ENCODE measurements around the gene OR2S2. TPM values are rescaled to one million over a fixed set of nuclear protein-coding genes. Genes with fewer than 3 reads are reported as not detected.
"Not testable (repeated sequence)": the region's sequence is repeated elsewhere in the genome, so short reads cannot be mapped to it uniquely, and the experiment has no call there.

Gene OR2S2
- not detected for total RNA-seq

GRCh38 chr9:35958104-35958837, at the start of gene OR2S2:
TSS of gene OR2S2 (minus strand) at chr9:35958154. CDS start at chr9:35958098, 56 bp downstream.
- Histone ChIP-seq H3K4me3 (no peak within 1 kb of the TSS), H3K27me3 (no peaks in the 10 kb centered on the region), H3K36me3 (no peaks in the 10 kb centered on the region), H3K9me3 (no peaks in the 10 kb centered on the region), H3K4me1 (no peaks in the 10 kb centered on the region), H3K27ac (no peak within 1 kb of the TSS)
- intact Hi-C loops (cut with DNase I; ENCODE audit: low total_unique reads): no loop called here
- no peak for DNase-seq
- TF ChIP-seq POLR2A (IDR thresholded peaks at IDR 0.05): no peak
- no peak for TF ChIP-seq CTCF (IDR thresholded peaks at IDR 0.05)

DNA sequence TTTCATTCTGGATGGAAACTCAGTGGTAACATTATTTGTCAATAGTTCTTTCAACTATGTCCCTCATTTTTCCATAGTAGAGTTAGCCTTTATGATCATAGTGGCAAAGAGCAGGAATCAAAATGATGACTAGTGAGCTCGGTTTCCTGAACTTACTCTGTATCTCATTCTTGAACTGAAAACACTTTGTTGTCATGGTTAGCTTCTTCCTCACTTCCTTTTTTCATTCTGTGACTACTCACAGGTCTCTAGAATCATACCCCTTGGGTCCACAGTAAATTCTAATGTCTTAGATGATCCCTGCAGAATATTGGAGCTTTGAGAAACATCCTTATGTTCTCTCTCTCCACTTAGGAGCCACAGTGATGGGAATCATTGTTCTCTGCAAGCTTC, 49.4 kb upstream of the OR2S2 start:
- H3K4me3 ChIP-seq: no peak overlapping the region
- intact Hi-C loops (cut with DNase I; ENCODE audit: low total_unique reads): no loop called here

DNA sequence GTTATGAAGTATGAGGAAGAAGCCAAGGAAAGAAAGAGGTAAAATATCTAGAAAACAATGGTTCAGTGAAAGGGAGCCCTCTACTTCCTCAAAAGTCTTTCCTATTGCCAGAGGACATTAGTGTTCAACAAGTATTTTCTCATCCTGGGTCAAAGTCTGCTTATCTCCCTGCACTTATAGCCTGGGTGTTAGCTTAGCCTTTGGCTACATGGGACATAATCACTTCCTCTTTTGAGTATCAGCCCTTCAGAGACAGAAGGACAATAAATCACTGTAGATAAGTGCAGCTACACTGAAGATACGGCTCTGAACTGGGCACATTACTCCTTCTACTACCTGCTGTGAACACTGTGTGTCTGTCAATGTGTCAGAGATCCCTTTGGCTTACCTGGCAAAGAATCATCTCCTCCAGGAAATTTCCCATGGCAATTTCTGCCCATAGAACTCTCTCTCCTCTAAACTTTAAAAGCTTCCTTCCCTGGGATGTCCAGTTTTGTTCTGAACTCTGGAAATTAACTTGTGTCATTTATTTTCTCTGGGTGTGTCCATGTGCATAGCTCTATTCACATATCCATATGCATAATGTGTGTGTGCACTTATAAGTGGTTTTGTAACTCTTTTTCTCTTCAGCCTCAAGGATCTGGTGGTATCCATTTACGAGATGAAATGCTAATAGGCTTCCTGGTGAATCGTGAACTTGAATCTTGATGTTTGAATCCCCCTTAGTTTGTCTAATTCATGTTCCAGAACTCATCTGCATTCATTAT, 48.8 kb upstream of the OR2S2 start:
- H3K4me3 ChIP-seq: no peak overlapping the region
- no peaks in the 10 kb centered on the region for H3K4me1 ChIP-seq
- intact Hi-C loops (cut with DNase I; ENCODE audit: low total_unique reads): no loop called here
- no peak for DNase-seq
- no peaks in the 10 kb centered on the region for H3K27me3 ChIP-seq
- no peaks in the 10 kb centered on the region for H3K36me3 ChIP-seq
- no peak overlapping the region for H3K27ac ChIP-seq
- TF ChIP-seq POLR2A (IDR thresholded peaks at IDR 0.05): no peak
- TF ChIP-seq CTCF (IDR thresholded peaks at IDR 0.05): no peak
- no peaks in the 10 kb centered on the region for H3K9me3 ChIP-seq

More for the DNA sequence above, 49.4 kb upstream of the OR2S2 start:
- Histone ChIP-seq H3K9me3 (no peaks in the 10 kb centered on the region), H3K27me3 (no peaks in the 10 kb centered on the region), H3K4me1 (no peaks in the 10 kb centered on the region), H3K27ac (no peak overlapping the region), H3K36me3 (no peaks in the 10 kb centered on the region)
- no peak for DNase-seq
- TF ChIP-seq CTCF (IDR thresholded peaks at IDR 0.05) (no peak), POLR2A (IDR thresholded peaks at IDR 0.05) (no peak)

DNA sequence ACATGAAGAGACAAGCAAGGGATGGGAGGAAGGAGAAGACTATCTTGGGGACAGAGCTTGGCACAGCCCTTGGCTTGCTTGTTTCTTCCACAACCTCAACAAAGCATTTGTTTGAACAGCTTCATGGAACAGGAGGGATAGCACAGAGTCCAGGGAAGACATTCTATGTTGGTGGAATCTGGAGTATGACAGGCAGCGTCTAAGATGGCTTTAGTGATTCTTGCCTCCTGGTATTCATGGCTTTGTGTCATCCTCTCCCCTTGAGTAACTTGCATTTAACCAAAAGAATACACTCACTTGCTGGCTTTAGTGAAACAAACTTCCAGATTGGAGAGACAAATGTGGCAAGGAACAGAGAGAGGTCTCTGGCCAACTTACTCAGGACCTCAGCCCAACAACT, 47.9 kb upstream of the OR2S2 start:
- H3K9me3 ChIP-seq: no peaks in the 10 kb centered on the region
- TF ChIP-seq POLR2A (IDR thresholded peaks at IDR 0.05): no peak
- TF ChIP-seq CTCF (IDR thresholded peaks at IDR 0.05): no peak
- H3K27me3 ChIP-seq: no peaks in the 10 kb centered on the region
- DNase-seq: no peak
- H3K4me1 ChIP-seq: no peaks in the 10 kb centered on the region
- H3K4me3 ChIP-seq: no peak overlapping the region
- no peak overlapping the region for H3K27ac ChIP-seq
- H3K36me3 ChIP-seq: no peaks in the 10 kb centered on the region
- intact Hi-C loops (cut with DNase I; ENCODE audit: low total_unique reads): no loop called here

- H3K4me1 ChIP-seq: no peaks in the 10 kb centered on the region
- DNase-seq: no peak
- no peak overlapping the region for H3K4me3 ChIP-seq
- H3K9me3 ChIP-seq: no peaks in the 10 kb centered on the region
- TF ChIP-seq POLR2A (IDR thresholded peaks at IDR 0.05) (no peak), CTCF (IDR thresholded peaks at IDR 0.05) (no peak)
- intact Hi-C loops (cut with DNase I; ENCODE audit: low total_unique reads): no loop called here
- H3K27me3 ChIP-seq: no peaks in the 10 kb centered on the region
- H3K36me3 ChIP-seq: no peaks in the 10 kb centered on the region
- H3K27ac ChIP-seq: no peak overlapping the region
Measured at GRCh38 chr9:35998333-35998732, 40.4 kb upstream of the OR2S2 start.

DNA sequence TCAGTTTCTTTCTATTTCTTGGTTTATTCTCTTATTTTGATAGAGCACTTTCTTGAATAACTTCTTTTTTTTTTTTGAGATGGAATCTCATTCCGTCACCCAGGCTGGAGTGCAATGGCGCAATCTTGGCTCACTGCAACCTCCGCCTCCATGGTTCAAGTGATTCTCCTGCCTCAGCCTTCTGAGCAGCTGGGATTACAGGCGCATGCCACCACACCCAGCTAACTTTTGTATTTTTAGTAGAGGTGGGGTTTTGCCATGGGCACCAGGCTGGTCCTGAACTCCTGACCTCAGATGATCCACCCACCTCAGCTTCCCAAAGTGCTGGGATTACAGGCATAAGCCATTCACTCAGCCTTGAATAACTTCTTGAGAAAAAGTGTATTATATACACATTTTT, 39.1 kb upstream of the OR2S2 start:
- H3K4me3 ChIP-seq; intact Hi-C loops (cut with DNase I; ENCODE audit: low total_unique reads); H3K27ac ChIP-seq; DNase-seq; H3K9me3 ChIP-seq; H3K36me3 ChIP-seq; H3K4me1 ChIP-seq; H3K27me3 ChIP-seq: not testable (repeated sequence)
